ENCODE results near the gene TNPO3.

Gene TNPO3

GRCh38 chr7:128939075-128939860, 115.6 kb downstream of the TNPO3 start:
- TF ChIP-seq CTCF (IDR thresholded peaks at IDR 0.05; ENCODE audit: low read length, missing control alignments): no peak
- no peak for DNase-seq (ENCODE audit: low read depth)
- no peak overlapping the region for H3K4me3 ChIP-seq (replicated peaks; ENCODE audit: low read depth, low read length)

- no peak for TF ChIP-seq CTCF (IDR thresholded peaks at IDR 0.05; ENCODE audit: low read length, missing control alignments)
- H3K4me3 ChIP-seq (replicated peaks; ENCODE audit: low read depth, low read length): peak overlapping the region; percentile 40
- DNase-seq (ENCODE audit: low read depth): no peak
These were observed 116.3 kb downstream of the TNPO3 start for GRCh38 chr7:128938544-128939074.

GRCh38 chr7:128937647-128938543, 117.0 kb downstream of the TNPO3 start, which contains the start of gene IRF5:
TSS of gene IRF5 (plus strand) at chr7:128937927. CDS start at chr7:128942082, 4,155 bp downstream.
- TF ChIP-seq CTCF (IDR thresholded peaks at IDR 0.05; ENCODE audit: low read length, missing control alignments): no peak
- peak within 1 kb of the TSS; percentile 40 for H3K4me3 ChIP-seq (replicated peaks; ENCODE audit: low read depth, low read length)
- DNase-seq (ENCODE audit: low read depth): no peak

GRCh38 chr7:128937271-128937646, 117.7 kb downstream of the TNPO3 start:
- no peak for DNase-seq (ENCODE audit: low read depth)
- H3K4me3 ChIP-seq (replicated peaks; ENCODE audit: low read depth, low read length): no peak overlapping the region
- TF ChIP-seq CTCF (IDR thresholded peaks at IDR 0.05; ENCODE audit: low read length, missing control alignments): no peak

GRCh38 chr7:128936798-128937197, 118.1 kb downstream of the TNPO3 start:
- no peak for TF ChIP-seq CTCF (IDR thresholded peaks at IDR 0.05; ENCODE audit: low read length, missing control alignments)
- no peak overlapping the region for H3K4me3 ChIP-seq (replicated peaks; ENCODE audit: low read depth, low read length)
- DNase-seq (ENCODE audit: low read depth): no peak

GRCh38 chr7:128935342-128935730, 119.6 kb downstream of the TNPO3 start:
- no peak for TF ChIP-seq CTCF (IDR thresholded peaks at IDR 0.05; ENCODE audit: low read length, missing control alignments)
- no peak overlapping the region for H3K4me3 ChIP-seq (replicated peaks; ENCODE audit: low read depth, low read length)
- DNase-seq (ENCODE audit: low read depth): no peak
